Activated CD8-positive, alpha-beta memory T cell treated with anti-CD3 and anti-CD28 coated beads, Interleukin-2, amount 50 U/mL, for 24 hours (primary cell): ENCODE measurements around the gene TMPRSS11D.

ENCODE experiments used
- DNase-seq: peaks from one replicate; pipeline ENCODE4 v3.0.0-alpha.2; 2020; ENCODE audit errors: extremely low read depth

Gene TMPRSS11D, protein sequence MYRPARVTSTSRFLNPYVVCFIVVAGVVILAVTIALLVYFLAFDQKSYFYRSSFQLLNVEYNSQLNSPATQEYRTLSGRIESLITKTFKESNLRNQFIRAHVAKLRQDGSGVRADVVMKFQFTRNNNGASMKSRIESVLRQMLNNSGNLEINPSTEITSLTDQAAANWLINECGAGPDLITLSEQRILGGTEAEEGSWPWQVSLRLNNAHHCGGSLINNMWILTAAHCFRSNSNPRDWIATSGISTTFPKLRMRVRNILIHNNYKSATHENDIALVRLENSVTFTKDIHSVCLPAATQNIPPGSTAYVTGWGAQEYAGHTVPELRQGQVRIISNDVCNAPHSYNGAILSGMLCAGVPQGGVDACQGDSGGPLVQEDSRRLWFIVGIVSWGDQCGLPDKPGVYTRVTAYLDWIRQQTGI

DNA sequence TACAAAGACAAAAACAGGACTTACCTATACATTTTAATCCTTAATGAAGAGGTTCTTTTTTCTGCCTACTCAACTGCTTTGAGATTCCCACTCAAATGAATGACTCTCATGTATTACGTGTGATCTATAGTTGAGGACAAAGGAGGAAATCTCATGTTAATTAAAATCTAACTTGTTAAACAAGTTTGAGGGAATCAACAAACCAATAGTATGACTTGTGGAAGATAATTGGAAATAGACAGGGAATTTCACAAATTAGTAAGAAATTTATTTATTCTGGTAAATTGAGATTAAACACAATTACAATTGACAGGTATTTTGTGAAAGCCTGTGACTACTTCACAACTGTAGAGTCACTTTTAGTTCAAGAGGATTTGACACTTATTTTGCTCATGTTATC lies at the start of gene TMPRSS11D:
TSS of gene TMPRSS11D (minus strand) at position 101 of the 400 bp plus-strand sequence. CDS start at position 32, 69 bp downstream.
- no peak for DNase-seq

DNA sequence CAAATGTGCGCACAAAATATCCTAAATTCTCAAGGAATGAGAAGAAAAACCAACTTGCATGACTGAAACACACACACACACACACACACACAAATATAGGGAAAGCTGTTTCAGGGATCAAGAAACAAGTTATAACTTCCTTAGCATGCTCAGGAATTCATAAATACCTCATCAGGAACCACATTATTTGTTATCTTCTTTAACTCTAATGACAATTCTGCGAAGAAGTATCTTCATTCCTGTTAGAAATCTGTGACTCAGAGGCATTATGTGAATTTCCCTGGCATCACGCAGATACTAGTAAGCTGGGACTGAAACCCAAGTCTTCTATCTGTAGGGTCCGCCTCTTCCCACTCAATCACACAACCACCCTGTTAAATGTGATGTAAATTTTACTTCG lies 49.2 kb upstream of the TMPRSS11D start:
- DNase-seq, result no peak

DNA sequence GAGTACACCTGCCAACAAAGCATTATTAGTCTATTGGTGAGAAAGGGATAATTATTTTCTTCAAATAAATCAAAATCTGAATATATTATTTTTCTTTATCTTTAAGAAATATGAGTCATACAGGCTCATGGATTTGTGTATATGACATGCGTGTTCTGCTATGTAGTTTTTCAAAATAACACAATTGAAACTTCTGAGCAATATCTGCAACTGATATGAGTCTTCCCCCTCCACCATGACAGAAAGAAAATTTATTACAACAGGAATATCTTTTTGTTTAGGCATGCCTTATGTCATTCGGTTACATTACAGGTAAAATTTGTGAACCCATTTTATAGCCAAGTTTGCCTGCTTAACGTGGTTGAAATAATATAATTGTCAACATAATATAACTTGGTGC lies 47.5 kb upstream of the TMPRSS11D start:
- no peak for DNase-seq

DNA sequence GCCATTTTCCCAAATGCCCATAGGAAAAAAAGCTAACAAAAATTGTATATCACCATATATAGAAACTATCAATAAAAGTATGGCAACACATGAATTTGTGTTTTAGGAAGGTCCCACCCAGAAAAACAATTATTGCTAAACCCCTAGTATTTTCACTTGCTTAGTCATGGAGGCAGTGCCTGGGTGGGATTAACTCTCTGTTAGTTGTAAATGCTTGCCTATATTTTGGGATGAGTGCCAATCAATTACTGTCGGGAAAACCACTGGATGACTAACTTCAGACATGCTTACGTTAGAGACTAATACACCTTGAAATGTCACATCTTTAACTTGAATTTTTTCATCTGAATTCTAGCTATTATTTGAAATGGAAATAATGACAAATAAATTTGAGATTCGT lies 45.6 kb upstream of the TMPRSS11D start:
- no peak for DNase-seq

DNA sequence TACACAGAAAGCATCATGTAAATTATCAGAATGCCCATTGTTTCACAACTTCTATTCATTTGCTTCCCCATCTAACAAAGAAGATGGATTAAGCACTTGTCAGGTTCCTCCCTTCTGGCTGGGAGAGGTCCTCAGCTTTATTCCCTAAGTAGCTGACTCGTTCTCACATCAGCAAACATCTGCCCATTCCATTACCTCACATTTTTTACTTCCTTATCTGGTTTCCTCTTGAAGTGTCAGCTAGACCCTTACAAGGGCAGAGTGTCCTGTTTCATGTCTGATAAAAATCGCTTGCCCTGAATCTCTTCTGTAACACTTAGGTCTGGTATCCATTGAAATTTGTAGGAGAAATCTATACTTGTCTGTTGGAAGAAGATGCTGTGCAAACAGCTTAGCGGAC lies 44.7 kb upstream of the TMPRSS11D start:
- no peak for DNase-seq

DNA sequence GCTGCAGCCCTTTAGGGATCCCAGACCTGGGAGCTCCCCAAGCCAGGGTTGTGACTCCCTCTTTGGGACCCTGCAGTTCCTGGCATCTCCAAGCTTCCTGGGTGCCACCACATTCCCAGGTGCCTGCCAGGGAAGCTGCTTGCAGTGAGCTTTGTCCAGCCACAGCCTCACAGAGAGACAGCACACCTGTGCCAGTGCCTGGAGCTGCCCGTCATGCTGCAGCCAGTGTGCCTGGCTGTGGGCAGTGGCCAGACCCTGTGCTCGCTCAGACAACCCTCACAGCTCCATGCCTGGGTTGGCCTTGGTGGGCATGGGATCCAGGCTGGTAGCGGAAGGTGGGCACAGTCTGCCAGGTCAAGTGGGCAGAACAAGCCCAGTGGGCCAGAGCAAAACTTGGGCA lies 43.4 kb upstream of the TMPRSS11D start:
- no peak for DNase-seq

DNA sequence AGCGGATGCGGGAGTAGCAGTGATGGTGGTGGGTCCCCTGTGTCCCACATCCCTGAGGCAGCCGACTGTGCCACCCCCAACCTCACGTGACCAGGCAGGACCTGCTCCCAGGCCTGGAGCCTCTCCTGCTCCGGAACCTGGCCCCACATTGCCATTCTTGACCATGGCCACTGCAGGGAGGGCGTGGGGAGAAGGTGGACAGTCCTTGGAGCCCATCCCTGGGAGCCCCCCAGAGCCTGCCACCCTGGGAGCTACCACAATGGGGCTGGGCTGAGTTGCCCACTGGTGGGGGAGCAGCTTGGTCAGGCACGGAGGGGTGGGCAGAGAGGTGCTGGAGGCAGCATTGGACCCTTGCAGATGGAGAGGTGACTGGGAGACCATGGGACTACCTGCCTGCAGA lies 42.7 kb upstream of the TMPRSS11D start:
- DNase-seq, result no peak

DNA sequence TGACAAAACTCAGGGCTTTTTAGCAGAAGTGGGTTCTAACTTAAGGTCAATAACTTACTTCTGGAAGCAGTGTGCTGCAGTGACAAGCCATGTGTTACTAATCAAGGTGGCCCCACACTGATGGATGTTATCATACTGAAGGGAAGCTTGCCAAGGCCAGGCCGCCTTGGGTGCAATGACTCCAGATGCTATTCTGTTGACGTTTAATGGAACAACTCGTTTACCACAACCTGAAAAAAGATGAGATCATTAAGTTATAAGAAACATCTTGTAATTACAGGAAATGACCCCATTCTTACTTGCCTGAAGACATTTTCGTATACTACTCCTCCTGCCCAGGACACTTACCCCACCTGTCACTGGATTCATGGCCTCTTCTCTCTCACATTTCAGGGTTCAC lies 38.9 kb upstream of the TMPRSS11D start:
- DNase-seq, result no peak

DNA sequence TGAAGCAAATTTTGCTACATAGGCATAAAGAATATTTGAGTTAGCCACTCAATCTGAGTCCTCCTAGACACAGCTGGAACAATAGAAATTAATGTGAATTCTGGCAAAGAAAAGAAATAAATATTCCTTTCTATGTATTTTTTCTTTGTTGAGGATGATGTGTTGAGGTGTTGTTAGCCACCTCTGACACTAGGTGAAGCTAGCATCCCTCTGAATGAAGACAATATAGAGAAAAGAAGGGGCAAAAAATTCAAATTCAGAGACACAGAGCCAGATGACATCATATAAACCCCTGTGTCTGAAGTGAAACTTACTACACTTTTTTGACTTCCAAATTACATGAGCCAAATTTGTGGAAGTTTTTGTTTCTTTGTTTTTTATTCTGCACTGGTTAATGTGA lies 34.6 kb upstream of the TMPRSS11D start:
- no peak for DNase-seq

DNA sequence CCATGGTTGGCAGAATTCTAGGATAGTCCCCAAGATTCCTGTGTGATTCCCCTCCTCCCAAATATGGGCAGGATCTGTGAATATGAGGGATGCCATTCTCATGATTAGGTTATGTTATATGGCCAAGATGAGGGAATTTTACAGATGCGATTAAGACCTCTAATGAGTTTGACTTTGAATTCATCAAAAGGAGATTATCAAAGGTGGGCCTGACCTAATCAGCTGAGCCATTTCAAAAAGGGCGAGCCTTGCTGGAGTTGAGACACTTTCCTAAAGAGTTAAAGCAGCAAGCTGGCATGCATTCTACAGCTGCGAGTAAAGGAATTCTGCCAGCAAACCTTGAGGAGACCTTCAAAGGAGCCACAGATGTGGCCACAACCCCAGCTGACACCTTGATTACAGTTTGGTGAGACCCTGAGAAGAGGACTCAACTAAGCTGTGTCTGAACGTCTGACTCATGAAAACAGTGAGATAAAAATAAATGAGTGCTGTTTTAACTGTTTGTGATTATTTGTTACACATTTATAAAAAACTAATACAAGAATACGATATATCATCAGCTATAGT lies 31.7 kb upstream of the TMPRSS11D start:
- no peak for DNase-seq

DNA sequence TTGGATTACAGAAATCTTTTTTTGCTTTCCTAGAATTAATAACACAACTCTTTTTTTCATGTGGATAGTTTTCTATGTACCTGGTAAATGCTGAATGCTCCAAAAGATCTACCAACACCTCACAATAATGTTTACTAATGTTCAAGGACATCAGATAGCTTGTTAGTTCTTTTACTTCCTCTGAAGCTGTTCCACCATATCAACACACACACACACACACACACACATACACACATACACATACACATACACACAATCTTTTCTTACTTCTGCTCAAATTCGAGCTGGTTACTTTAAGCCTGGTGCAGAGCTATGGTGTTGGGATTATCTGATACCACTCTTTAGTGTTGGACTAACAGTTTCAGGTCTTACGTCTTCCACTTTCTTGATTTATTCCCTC lies 28.3 kb upstream of the TMPRSS11D start:
- DNase-seq, result no peak

DNA sequence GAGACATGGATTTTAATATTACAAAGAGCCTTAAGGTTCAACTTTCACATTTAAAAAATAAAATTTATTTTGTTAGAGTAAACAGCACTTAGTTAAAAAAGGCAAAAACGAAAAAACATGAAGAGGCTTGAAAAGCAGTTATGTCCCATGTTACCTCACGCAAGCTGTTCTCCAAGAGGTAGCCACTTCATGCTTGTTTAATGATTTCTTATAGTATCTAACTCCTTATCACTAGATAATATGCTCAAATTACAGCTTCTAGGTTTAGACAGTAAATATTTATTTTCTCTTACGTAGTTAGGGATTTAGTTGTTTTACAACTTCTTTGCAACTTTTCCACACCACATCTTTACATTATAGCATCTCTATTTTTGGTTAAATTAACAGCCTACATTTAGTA lies 27.8 kb upstream of the TMPRSS11D start:
- no peak for DNase-seq

DNA sequence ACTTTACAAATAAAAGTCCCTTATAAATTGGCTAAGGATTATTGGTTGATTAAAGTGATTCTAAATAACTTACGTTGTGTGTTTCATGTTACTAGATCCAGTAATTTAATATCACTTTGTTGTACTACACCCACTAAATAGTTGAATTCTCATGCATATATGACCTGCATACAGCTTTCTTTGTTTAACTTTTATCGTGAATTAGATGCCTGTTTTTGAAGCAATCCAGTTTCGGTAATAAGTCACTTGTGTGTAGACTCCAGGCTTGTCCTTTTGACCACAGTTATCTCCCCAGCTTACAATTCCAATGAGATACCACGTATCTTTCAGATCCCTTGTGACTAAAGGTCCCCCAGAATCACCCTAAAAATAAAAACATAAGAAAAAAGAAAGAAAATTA lies 27.3 kb upstream of the TMPRSS11D start:
- DNase-seq, result no peak

DNA sequence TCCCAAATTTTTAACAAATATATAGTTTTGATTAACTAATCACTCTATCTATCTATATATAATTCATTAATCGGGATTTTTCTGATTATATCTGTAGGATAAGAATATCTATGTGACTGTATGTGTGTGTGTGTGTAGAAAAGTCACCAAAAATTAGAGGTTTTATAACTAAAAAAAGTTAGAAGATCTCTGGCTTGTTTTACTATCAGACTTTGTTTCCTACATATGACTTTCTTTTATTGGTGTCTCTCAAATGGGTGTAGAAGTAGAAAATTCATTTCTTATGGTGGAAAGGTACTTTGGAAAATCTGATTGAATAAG lies 26.7 kb upstream of the TMPRSS11D start:
- no peak for DNase-seq

DNA sequence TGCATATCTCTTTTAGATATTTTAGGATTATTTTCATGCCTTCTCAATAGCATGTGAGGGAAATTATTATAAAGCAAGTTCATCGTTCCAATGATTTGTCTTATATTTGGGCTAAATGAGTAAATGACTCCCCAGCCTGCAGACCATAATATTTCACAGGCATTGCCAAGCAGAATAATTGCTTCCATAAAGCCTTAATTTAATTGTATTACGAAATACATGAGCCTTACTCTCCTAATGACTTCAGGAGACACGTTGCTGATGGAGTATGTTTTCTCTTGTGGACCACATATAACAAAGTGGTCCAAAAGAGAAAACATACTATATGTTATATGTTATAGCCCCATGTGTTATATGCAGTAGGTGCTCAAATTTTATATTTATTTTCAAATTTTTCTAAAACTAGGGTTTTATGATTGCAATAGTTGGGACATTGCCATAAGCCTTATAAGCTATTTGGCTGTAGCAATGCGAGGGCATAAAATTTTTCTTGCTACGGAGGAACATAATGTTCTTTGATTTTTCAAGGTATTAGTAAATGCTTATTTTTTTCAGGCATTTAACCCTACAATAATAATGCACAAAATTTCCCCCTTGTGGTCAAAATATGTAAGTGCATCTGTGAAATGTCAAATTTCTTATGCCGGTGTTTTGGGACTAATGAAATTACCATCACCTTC lies 26.2 kb upstream of the TMPRSS11D start:
- no peak for DNase-seq

DNA sequence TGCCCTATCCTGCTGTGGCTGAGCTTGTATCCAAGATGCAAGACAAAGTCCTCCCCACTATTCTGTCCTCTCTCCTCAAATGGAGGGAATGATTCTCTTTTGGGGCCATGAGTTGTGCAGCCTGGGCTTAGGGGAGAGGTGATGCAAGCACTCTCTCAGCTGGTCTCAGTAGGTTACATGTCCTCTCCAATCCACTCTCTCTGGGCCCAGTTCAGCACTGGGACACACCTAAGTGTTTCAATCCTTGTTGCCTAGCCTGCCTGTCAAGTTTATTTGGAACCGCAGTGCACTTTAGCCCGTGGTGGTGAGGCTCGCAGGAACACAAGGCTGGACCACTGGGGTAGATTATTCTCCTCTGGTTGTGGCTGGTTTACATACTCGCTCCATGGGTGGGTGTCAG lies 23.8 kb upstream of the TMPRSS11D start:
- DNase-seq, result no peak

DNA sequence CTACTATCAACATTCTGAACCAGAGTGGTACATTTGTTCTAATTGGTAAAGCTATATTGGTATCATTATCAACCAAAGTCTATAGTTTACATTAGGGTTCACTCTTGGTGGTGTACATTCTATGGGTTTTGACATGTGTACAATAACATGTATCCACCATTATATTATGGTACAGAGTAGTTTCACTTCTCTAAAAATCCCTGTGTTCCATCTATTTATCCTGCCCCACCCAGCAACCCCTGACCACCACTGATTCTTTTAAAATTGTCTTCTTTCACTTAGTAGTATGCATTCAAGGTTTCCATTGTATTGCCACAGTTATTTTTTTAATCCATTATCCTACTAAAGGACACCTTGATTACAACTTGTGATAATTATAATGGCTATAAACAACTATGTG lies 15.3 kb upstream of the TMPRSS11D start:
- no peak for DNase-seq

DNA sequence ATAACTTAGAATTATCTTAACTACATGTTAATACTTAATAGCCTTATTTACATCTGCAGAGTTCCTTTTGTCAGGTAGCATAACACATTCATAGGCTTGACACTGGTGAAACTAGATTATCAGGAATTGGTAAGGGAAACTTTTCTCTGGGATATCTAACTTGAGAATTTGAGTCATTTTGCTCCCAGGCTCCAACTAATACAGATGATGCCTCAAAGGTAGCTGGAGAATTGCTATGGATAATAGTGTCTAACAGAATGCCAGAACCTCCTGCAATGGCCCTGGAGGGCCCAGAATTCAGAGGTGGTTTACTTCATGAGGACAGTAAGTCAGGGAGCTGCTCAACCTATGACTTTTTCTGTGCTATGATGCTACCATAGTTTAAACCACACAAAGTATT lies 13.9 kb upstream of the TMPRSS11D start:
- DNase-seq, result no peak

DNA sequence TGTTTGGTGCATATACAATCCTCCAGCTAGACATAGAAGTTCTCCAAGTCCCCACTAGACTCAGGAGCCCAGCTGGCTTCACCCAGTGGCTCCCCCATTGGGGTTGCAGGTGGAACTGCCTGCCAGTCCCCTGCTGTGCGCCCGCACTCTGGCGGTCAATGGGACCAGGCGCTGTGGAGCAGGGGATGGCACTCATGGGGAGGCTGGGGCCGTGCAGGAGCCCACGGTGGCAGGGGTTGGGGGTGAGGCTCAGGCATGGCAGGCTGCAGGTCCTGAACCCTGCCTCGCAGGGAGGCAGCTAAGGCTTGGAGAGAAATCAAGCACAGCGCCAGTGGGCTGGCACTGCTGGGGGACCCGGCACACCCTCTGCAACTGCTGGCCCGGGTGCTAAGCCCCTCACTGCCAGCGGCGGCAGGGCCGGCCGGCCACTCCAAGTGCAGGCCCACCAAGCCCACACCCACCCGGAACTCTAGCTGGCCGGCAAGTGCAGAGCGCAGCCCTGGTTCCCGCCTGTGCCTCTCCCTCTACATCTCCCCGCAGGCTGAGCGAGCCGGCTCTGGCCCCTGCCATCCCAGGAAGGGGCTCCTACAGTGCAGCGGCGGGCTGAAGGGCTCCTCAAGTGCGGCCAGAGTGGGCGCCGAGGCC lies 12.7 kb upstream of the TMPRSS11D start:
- DNase-seq, result no peak

DNA sequence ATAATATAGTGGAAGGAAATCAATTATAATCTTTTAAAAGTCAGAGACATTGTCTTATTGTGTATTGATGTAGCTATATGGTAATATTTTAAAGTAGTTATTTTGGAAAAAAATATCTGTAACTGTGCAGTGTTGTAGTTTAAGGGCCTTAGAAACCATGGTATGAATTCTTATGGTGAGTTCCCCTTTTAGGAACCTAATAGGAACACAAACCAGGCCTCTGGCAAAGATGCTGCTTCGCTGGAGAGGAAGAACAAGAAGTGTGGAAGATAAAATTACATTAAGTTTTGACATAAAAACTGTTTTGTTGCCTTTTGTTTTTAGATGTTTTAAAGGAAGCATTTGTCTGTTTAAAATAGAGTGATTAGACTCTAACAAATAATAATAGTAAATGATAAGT lies 10.9 kb upstream of the TMPRSS11D start:
- no peak for DNase-seq

DNA sequence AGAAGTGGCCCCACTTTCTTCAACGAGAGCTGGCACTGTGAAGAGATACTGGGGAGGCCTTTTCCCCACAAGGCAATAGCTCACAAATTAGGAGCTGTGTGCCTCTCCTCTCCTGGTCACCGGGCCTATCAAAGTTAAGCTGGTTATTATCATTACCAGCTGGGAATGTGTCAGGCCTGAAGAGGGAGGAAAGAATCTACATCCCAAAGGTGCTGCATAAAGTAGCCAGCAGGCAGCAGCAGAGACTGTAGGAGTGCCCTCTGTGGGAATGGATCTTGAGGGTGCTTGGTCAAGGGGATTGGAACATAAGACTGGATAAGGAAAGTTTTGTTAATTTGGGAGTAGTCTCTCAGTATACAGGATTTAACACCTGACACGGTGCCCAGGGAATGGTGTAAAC lies 9.1 kb upstream of the TMPRSS11D start:
- no peak for DNase-seq

DNA sequence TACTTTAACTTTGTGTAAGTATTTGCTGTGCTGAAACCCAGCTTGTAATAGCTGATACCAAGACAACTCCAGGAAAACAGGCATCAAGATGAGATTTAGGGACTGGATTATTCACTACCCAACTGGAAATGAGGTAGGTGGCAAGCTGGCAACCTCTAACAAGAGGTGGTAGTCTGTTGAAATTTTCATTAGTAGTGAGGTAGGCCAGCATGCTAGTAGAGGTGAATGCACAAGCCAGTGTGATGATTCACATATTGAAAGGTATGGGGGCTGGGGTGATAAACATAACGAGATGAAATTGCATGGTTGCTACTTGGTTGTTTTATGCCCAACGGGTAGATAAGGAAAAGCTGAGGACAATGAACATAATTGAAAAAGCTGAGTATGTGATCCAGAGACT lies 8.5 kb upstream of the TMPRSS11D start:
- no peak for DNase-seq

DNA sequence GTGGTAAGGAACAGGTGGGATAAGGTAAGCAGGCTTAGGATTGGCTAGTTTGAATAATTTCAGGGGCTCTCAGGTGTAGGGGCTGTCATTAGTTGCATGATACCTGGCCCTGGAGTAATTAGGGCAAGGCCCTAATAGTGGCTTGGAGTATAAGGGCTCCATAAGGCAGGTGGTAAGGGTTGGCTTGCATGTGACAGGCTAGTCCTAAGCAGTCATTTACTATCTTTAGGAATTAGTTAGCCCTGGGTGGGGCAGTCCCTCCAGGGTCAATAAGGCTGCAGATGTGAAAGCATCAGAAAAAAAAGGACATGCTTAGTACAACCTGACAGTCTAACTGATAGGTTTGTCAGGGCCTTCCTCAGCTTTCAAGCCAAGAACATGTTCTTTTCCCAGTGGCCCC lies 7.8 kb upstream of the TMPRSS11D start:
- no peak for DNase-seq
